ENCODE data around the gene LPIN2.

- no peak for TF ChIP-seq CTCF (IDR thresholded peaks at IDR 0.05; ENCODE audit: low read depth, low read length, missing input control)
- no peak for TF ChIP-seq GABPA (IDR thresholded peaks at IDR 0.05 in 1 of 2, conservative IDR thresholded peaks at IDR 0.05 in 1 of 2)
- no peak for TF ChIP-seq ATF3 (IDR thresholded peaks at IDR 0.05)
- TF ChIP-seq TAF1 (conservative IDR thresholded peaks at IDR 0.05), result no peak
- TF ChIP-seq EGR1 (IDR thresholded peaks at IDR 0.05; ENCODE audit: low read depth in 2 of 2), result no peak
- no peak for TF ChIP-seq YY1 (IDR thresholded peaks at IDR 0.05)
Observed at GRCh38 chr18:3040173-3040572, 27.2 kb upstream of the LPIN2 start.
